Measurements from ENCODE around the gene RPL41. TPM values are rescaled to one million over a fixed set of nuclear protein-coding genes. Genes with fewer than 3 reads are reported as not detected.

Gene RPL41
- total and polyA plus RNA-seq, 9 of the 15 experiments (the other 6 are each of a cell fraction or from before 2014, with no cell fraction given): 3,403 to 11,276 (median 5,604) TPM

GRCh38 chr12:56119361-56119796 is 2.9 kb downstream of the RPL41 start:
- DNase-seq (ENCODE audit: extremely low read depth in 1 of 4, low spot score in 3 of 4): peak; percentile 77 to 93 (median 83)
- Histone ChIP-seq H3K27ac (ENCODE audit: extremely low read depth, low read depth, low read length) (peak overlapping the region; percentile 61; the same call in 2 of the 3 replicates), H3K9me1 (ENCODE audit: control insufficient read depth, insufficient read depth, low read length) (no peaks in the 10 kb centered on the region), H3K79me2 (ENCODE audit: control insufficient read depth, insufficient read depth, low read length) (peaks cover 28% of the 10 kb centered on the region), H3K4me1 (replicated peaks in 1 of 2; ENCODE audit: control insufficient read depth in 2 of 2, insufficient read depth in 2 of 2, low read length in 2 of 2) (peaks cover 21 to 25% of the 10 kb centered on the region in 2 experiments), H3K9ac (ENCODE audit: insufficient read depth in 1 of 2, low read depth in 2 of 2, low read length in 2 of 2) (peak overlapping the region; percentile 93 to 97; a peak in 3 of 4 replicates), H3K9me3 (replicated peaks; ENCODE audit: control insufficient read depth, insufficient read depth, low read depth, low read length) (peaks cover 6% of the 10 kb centered on the region), H2AFZ (ENCODE audit: low read depth, low read length) (peak overlapping the region; percentile 82), H3K4me2 (ENCODE audit: insufficient read depth, low read length) (peak overlapping the region; percentile 89), H3K27me3 (ENCODE audit: control insufficient read depth in 2 of 2, insufficient read depth in 2 of 2, low read length in 2 of 2) (no peaks in the 10 kb centered on the region), H3K4me3 (peak overlapping the region; percentile 59), H3K36me3 (ENCODE audit: control insufficient read depth, insufficient read depth, low read length) (peaks cover 27% of the 10 kb centered on the region), H4K20me1 (replicated peaks; ENCODE audit: control insufficient read depth, insufficient read depth, low read length) (no peaks in the 10 kb centered on the region)
- ATAC-seq: peak; percentile 49
- peak; percentile 80 for FAIRE-seq
- BruUV-seq (replicated peaks): no TSS peak
- intact Hi-C loops (cut with micrococcal nuclease): loop anchor here (1.0 to 5.0 kb wide), 9 partner anchors 38 to 518 kb away; partner anchors contain the start of genes ANKRD52, CS, MYL6 and NABP2
- 0% methylated on average over 2 of the region's 2 CpGs for WGBS (ENCODE audit: insufficient coverage, low coverage, missing lambda C conversion rate)
- CTCF ChIA-PET (ENCODE audit: low intra/inter-chr PET ratio): interaction anchor here (1.5 to 3.8 kb wide), 5 partner anchors 68 to 139 kb away, joined by 5 to 36 read pairs (median 13); partner anchors contain the start of genes ANKRD52, NABP2 and SMARCC2
- in situ Hi-C loops (cut with MboI): no loop called here
- POLR2A ChIA-PET: interaction anchor here (1.0 to 5.3 kb wide), 6 partner anchors 9 to 75 kb away, joined by 5 to 125 read pairs (median 34); partner anchors contain the start of genes ESYT1, MYL6, PA2G4 and SMARCC2
- TF ChIP-seq EP300 (IDR thresholded peaks at IDR 0.05; ENCODE audit: low read length) (0 out of 2 replicates have a peak, but pooled peaks have one; percentile 9), ZBTB7A (IDR thresholded peaks at IDR 0.05; ENCODE audit: borderline replicate concordance, control insufficient read depth, low read depth, low read length) (peak; percentile 47; the same call in 1 of the 2 replicates), REST (IDR thresholded peaks at IDR 0.05; ENCODE audit: borderline replicate concordance) (peak; percentile 77), REST (CRISPR knock-in tag; IDR thresholded peaks at IDR 0.05; ENCODE audit: low read depth) (no peak), TBP (optimal IDR thresholded peaks at IDR 0.05; ENCODE audit: low read depth, low read length) (no peak), DEAF1 (CRISPR knock-in tag; IDR thresholded peaks at IDR 0.05) (peak; percentile 89), KLF16 (IDR thresholded peaks at IDR 0.05) (0 out of 2 replicates have a peak, but pooled peaks have one; percentile 21), EZH2 (IDR thresholded peaks at IDR 0.05; ENCODE audit: borderline replicate concordance, low read depth, low read length) (no peak), TBL1XR1 (IDR thresholded peaks at IDR 0.05; ENCODE audit: low read length in 2 of 2) (peak in 1 of 2 experiments; percentile 37; a peak in 1 of 4 replicates), E2F5 (CRISPR knock-in tag; IDR thresholded peaks at IDR 0.05) (no peak), RAD21 (CRISPR knock-in tag; conservative IDR thresholded peaks at IDR 0.05 in 1 of 2, IDR thresholded peaks at IDR 0.05 in 1 of 2) (peak; percentile 86 to 88)

Measured in K562 (cell line).